Body of pancreas (tissue), 4 donors: ENCODE measurements around the gene IL17B.

Experiments
- POLR2A ChIP-seq, 3 donors: fragments of 450-650 bp; IDR thresholded peaks; one replicate each; pipeline ENCODE4 v1.6.1; 2016; ENCODE audit warnings: antibody characterized with exemption in 3 of 3, mild to moderate bottlenecking in 2 of 3
- TF ChIP-seq, protein P1 (sequence below), 7 experiments: fragments of 450-650 bp in 4 of 7; fragments of 200-600 bp in 3 of 7; sonication (generic) in 3 of 7; IDR thresholded peaks; one replicate each; pipeline ENCODE4 v1.5.1; 2016 to 2019; ENCODE audit warnings: antibody characterized with exemption in 7 of 7

DNA sequence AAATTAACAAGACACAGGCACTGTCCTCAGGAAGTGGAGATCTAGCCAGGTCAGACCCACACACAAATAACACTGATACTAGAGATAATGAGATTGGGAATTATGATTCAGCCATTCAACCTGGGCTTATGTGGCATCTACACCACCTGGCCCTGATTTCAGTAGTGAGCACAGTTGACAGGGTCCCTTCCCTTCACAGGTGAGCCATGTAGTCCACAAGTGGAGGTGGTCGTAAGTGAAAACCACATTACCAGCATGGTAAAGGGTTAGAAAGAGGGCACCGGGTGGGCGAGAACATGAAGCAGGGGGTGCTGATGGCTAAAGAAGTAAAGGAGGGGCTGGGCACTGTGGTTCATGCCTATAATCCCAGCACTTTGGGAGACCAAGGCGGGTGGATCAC lies 48.3 kb upstream of the IL17B start:
- TF ChIP-seq, protein P1, sequence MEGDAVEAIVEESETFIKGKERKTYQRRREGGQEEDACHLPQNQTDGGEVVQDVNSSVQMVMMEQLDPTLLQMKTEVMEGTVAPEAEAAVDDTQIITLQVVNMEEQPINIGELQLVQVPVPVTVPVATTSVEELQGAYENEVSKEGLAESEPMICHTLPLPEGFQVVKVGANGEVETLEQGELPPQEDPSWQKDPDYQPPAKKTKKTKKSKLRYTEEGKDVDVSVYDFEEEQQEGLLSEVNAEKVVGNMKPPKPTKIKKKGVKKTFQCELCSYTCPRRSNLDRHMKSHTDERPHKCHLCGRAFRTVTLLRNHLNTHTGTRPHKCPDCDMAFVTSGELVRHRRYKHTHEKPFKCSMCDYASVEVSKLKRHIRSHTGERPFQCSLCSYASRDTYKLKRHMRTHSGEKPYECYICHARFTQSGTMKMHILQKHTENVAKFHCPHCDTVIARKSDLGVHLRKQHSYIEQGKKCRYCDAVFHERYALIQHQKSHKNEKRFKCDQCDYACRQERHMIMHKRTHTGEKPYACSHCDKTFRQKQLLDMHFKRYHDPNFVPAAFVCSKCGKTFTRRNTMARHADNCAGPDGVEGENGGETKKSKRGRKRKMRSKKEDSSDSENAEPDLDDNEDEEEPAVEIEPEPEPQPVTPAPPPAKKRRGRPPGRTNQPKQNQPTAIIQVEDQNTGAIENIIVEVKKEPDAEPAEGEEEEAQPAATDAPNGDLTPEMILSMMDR (IDR thresholded peaks at IDR 0.05), result no peak
- no peak for TF ChIP-seq POLR2A (IDR thresholded peaks at IDR 0.05)
